ENCODE measurements around the gene LCN1.

GRCh38 chr9:135494791-135495559, 26.3 kb upstream of the LCN1 start:
- TF ChIP-seq POLR2A (IDR thresholded peaks at IDR 0.05) (no peak), CTCF (IDR thresholded peaks at IDR 0.05) (no peak)

All from thyroid gland (tissue), 4 donors.